ENCODE data around the gene SLMAP. TPM values are rescaled to one million over a fixed set of nuclear protein-coding genes. Genes with fewer than 3 reads are reported as not detected.
"Not testable (repeated sequence)": the region's sequence is repeated elsewhere in the genome, so short reads cannot be mapped to it uniquely, and the experiment has no call there.

Gene SLMAP
- total RNA-seq, 1 experiment from 2014 or later, result 27.8 TPM

DNA sequence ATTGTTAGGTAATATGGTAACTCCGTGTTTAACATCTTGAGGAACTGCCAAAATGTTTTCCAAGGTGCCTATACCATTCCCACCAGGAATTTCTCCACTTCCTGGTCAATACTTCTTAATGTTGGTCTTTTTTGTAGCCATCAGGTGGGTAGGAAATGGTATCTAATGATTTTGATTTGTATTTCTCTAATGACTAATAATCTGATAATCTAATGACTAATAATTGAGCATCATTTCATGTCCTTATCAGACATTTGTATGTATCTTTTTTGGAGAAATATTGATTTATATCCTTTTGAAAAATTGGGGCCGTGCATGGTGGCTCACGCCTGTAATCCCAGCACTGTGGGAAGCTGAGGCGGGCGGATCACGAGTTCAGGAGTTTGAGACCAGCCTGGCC is 38.8 kb downstream of the SLMAP start:
- Histone ChIP-seq H3K4me3 (no peak overlapping the region), H3K4me1 (no peaks in the 10 kb centered on the region), H3K36me3 (no peaks in the 10 kb centered on the region), H3K27ac (no peak overlapping the region), H3K27me3 (no peaks in the 10 kb centered on the region), H3K9me3 (replicated peaks) (no peaks in the 10 kb centered on the region)
- no peak for DNase-seq

DNA sequence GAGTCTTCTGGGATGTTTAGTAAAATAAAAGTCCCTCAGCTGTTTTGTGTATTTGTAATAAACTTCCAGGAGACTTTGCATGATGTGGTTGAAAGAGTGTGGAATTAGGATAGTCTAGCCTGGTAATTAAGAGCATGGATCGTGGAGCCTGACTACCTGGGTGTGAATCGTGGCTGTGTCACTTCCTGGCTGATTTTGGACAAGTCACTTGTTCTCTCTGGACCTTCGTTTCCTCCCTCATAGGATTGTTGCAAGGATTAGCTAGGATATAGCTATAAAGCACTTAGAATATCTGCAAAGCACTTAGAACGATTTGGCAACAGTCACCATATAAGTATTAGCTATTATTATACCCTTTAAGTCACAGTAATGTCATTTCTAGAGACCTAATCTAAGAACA is 40.2 kb downstream of the SLMAP start:
- Histone ChIP-seq H3K4me3 (no peak overlapping the region), H3K4me1 (no peaks in the 10 kb centered on the region), H3K9me3 (replicated peaks) (no peaks in the 10 kb centered on the region), H3K36me3 (no peaks in the 10 kb centered on the region), H3K27me3 (no peaks in the 10 kb centered on the region), H3K27ac (no peak overlapping the region)
- DNase-seq, result no peak

DNA sequence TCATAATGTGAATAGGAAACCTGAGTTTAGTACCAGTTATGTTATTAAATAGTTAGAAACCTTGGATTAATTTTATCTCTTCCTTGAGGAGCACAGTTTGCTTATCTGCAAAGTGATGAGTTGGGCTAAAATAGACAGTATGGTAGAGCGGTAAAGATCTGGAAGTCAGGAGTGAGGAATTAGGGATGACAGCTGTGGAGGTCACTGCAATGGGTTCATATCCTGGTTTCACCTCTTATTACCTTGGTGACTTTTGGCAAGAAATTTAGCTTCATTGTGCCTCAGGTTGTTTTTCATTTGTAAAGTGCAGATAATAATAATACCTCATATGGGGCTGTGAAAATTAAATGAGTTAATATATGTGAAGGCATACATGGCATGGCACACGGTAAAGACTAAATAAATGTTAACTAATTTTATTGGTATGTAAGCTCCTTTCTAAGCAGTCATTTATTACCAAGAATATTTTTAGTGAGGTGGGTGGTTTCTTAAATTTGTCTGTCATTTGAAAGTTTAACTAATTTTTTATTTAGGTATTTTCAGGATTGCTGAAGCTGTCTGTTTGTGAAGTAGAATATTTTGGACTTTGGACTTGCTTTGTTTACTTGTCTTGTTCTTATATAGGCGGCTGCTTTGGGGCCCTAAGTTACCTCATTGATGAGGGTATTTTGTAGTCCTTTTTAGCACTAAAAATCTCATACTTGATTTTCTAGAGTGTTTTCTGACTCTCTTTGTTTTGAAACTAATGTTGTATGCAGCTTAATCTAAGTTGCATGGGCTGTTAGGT is 41.8 kb downstream of the SLMAP start:
- H3K36me3 ChIP-seq, result no peaks in the 10 kb centered on the region
- H3K27me3 ChIP-seq, result no peaks in the 10 kb centered on the region
- no peak for DNase-seq
- H3K4me1 ChIP-seq, result peaks cover 1% of the 10 kb centered on the region; the same call in 1 of the 2 replicates
- no peak overlapping the region for H3K4me3 ChIP-seq
- H3K9me3 ChIP-seq (replicated peaks), result no peaks in the 10 kb centered on the region
- no peak overlapping the region for H3K27ac ChIP-seq

DNA sequence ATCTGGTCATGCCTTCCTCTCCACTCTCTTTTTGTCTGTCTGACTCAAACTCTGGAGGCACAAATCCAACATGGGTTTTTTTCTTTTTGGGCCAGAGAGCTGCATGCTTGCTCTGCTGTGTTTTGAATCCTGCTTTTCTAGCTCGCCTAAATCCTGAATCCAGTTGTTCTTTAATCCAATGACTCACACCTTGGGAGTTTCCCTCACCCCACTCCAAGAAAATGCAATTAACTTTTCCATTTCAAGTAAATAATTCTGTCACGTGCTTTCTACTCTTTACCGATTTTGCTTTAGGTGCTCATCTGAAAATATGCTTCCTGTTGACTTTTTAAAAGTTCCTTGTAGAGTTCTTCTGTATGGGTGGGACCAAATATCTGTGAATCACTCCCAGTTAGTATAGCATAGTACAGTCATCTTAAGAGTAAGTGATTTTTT is 47.6 kb downstream of the SLMAP start:
- Histone ChIP-seq H3K9me3 (replicated peaks) (no peaks in the 10 kb centered on the region), H3K4me1 (peaks cover 6% of the 10 kb centered on the region; the same call in 1 of the 2 replicates), H3K4me3 (no peak overlapping the region), H3K27ac (no peak overlapping the region), H3K27me3 (no peaks in the 10 kb centered on the region), H3K36me3 (no peaks in the 10 kb centered on the region)
- DNase-seq, result peak; percentile 17 to 56

DNA sequence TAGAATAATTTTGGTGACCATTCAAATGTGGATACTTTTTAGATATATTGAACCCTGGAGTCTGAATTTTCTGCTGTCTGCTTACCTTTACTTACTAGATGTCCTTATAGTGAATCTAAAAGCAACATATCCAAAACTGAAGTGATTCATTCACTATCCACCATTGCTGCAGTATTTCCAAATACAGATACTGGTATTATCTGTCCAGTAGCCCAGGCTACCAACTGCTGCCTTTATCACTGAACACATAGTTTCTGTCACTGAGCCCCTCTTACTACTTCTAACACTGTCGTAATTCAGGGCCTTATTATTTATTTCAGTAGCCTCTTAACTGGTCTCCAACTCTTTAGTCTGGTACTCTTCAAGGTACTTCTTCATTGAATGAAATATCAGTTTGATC is 49.2 kb downstream of the SLMAP start:
- H3K9me3 ChIP-seq (replicated peaks), result no peaks in the 10 kb centered on the region
- no peak for DNase-seq
- peaks cover 6% of the 10 kb centered on the region; the same call in 1 of the 2 replicates for H3K4me1 ChIP-seq
- H3K36me3 ChIP-seq, result no peaks in the 10 kb centered on the region
- H3K27ac ChIP-seq, result no peak overlapping the region
- H3K4me3 ChIP-seq, result no peak overlapping the region
- H3K27me3 ChIP-seq, result no peaks in the 10 kb centered on the region

DNA sequence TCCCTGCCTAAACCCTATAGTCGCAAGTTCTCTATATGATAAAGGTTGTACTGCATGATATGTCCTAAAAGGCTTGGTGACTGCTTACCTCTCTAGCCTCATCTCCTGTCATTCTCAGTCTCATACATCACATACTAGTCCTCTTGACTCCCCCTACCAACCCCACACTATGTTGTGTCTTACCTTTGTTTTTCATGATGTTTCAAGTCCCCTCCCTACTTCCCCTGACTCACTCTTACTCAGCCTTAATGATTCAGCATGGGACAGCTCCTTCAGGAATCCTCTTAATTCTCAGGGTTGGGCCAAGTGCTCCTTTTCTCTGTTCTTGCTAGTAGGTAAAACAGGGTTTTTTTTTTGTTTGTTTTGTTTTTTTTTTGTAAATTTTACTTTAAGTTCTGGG is 49.6 kb downstream of the SLMAP start:
- H3K36me3 ChIP-seq, result no peaks in the 10 kb centered on the region
- peaks cover 6% of the 10 kb centered on the region; the same call in 1 of the 2 replicates for H3K4me1 ChIP-seq
- H3K27me3 ChIP-seq, result no peaks in the 10 kb centered on the region
- no peaks in the 10 kb centered on the region for H3K9me3 ChIP-seq (replicated peaks)
- no peak overlapping the region for H3K4me3 ChIP-seq
- DNase-seq, result no peak
- no peak overlapping the region for H3K27ac ChIP-seq

DNA sequence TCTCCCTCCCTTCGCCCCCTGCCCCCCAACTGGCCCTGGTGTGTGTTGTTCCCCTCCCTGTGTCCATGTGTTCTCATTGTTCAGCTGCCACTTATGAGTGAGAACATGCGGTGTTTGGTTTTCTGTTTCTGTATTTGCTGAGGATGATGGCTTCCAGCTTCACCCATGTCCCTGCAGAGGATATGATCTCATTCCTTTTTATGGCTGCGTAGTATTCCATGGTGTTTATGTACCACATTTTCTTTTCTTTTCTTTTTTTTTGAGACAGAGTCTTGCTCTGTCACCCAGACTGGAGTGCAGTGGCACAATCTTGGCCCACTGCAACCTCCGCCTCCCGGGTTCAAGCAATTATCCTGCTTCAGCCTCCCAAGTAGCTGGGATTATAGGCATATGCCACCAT is 50.1 kb downstream of the SLMAP start:
- not testable (repeated sequence) for H3K4me1 ChIP-seq; H3K9me3 ChIP-seq (replicated peaks); H3K4me3 ChIP-seq; DNase-seq; H3K36me3 ChIP-seq; H3K27me3 ChIP-seq; H3K27ac ChIP-seq

DNA sequence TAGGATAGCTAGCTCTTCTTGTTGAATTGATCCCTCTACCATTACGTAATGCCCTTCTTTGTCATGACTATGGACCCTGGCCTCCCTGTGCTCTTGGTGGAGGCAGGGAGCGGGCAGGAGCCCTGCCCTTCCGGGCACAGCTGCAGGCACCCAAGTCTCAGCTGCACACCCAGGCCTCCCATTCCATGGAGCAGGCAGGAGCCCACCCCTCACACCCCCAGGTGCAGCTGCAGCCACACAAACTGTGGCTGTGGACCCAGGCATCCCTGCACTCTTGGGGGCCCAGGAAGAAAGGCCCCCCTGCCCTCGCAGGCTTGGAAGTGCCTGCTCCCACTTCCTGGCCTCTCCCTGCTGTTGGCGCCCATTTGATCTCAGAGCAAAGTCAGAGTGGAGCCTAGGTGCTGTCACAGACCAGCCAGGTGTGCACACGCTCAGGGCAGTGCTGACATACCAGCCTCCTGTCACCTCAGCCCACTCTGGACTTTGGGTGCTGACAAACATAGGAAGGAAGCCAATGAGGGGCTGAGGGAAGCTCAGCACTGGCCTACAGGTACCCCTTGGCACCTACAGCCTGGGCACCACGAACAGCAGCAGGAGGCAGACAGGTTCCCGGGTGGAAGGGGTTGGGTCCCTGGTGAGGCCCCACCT is 53.0 kb downstream of the SLMAP start:
- no peaks in the 10 kb centered on the region for H3K4me1 ChIP-seq
- H3K9me3 ChIP-seq (replicated peaks), result no peaks in the 10 kb centered on the region

DNA sequence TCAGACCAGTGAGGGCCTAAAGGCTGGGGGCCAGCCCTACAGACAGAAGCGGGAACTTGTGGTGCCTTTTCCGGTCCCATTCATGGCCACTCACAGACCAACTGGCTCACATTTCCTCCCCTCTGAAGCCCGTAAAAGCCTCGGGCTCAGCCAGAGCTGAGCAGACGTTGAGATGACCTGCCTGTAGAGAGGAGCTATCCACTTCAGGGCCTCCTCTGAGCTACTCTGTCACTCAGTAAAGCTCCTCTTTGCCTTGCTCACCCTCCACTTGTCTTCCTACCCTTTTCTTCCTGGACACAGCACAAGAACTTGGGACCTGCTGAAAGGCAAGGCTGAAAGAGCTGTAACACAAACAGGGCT is 53.5 kb downstream of the SLMAP start:
- no peaks in the 10 kb centered on the region for H3K36me3 ChIP-seq
- H3K4me1 ChIP-seq, result no peaks in the 10 kb centered on the region
- H3K9me3 ChIP-seq (replicated peaks), result no peaks in the 10 kb centered on the region
- H3K4me3 ChIP-seq, result no peak overlapping the region
- no peak overlapping the region for H3K27ac ChIP-seq
- H3K27me3 ChIP-seq, result no peaks in the 10 kb centered on the region
- DNase-seq, result no peak

More for the DNA sequence above, 53.0 kb downstream of the SLMAP start:
- Histone ChIP-seq H3K36me3 (no peaks in the 10 kb centered on the region), H3K27ac (no peak overlapping the region), H3K4me3 (no peak overlapping the region), H3K27me3 (no peaks in the 10 kb centered on the region)
- DNase-seq, result no peak

DNA sequence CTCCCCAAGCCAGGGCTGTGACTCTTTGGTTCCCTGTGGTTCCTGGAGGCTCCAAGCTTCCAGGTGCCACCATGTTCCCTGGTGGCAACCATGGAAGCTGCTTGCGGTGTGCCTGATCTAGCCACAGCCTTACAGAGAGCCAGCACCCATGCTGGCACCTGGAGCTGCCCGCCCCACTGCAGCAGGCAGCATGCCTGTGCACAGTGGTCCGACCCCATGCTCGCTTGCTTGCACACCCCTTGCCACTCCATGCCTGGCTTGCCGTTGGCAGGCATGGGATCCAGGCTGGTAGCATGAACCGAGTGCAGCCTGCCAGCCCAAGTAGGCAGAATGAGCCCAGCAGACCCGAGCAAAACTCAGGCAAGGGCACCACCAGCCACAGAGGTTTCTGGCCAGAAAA is 53.9 kb downstream of the SLMAP start:
- Histone ChIP-seq H3K9me3 (replicated peaks) (no peaks in the 10 kb centered on the region), H3K27ac (no peak overlapping the region), H3K4me3 (no peak overlapping the region), H3K4me1 (no peaks in the 10 kb centered on the region), H3K36me3 (no peaks in the 10 kb centered on the region), H3K27me3 (no peaks in the 10 kb centered on the region)
- DNase-seq, result no peak

DNA sequence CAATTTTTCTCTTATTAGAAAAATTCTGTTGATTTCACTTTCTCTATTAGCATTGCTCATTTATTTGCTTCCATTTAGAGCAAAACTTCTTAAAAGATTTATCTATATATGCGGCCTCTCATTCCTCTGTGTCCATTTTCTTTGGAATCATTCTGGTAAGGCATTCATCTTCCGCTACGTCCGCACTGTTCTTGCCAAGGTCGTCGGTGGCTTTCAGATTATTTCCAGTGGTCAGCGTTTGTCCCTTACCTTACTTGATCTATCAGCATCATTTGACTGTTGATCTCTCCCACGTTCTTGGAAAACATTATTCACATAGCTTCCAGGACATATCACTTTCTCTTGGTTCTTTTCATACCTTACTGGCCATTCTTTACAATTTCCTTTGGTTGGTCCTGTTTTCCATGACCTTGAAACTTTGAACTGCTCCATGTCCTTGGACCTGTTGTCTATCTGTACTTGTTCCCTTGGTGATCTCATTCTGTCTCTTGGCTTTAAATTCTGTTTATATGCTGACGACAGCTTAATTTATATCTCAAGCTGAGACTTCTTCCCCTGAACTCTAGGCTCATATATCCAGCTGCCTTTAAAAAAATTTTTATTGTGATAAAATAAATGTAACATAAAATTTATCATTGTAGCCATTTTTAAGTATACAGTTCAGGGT is 54.5 kb downstream of the SLMAP start:
- Histone ChIP-seq H3K4me1 (no peaks in the 10 kb centered on the region), H3K36me3 (no peaks in the 10 kb centered on the region), H3K9me3 (replicated peaks) (no peaks in the 10 kb centered on the region), H3K27ac (no peak overlapping the region), H3K27me3 (no peaks in the 10 kb centered on the region), H3K4me3 (no peak overlapping the region)
- DNase-seq, result no peak

DNA sequence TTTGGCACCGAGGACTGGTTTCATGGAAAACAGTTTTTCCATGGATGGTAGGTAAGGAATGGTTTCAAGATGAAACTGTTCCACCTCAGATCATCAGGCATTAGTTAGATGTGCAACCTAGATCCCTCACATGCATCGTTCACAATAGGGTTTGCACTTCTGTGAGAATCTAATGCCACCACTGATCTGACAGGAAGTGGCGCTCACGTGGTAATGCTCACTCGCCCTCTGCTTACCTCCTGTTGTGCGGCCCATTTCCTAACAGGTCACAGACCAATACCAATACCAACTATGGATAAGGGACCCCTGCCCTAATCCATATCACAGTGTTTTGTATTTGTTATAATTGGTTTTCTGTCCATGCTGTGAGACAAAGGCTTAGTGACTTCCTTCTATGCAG is 58.9 kb downstream of the SLMAP start:
- DNase-seq, result no peak
- H3K9me3 ChIP-seq (replicated peaks), result no peaks in the 10 kb centered on the region
- no peaks in the 10 kb centered on the region for H3K27me3 ChIP-seq
- H3K4me1 ChIP-seq, result no peaks in the 10 kb centered on the region
- no peak overlapping the region for H3K4me3 ChIP-seq
- H3K27ac ChIP-seq, result no peak overlapping the region
- no peaks in the 10 kb centered on the region for H3K36me3 ChIP-seq

DNA sequence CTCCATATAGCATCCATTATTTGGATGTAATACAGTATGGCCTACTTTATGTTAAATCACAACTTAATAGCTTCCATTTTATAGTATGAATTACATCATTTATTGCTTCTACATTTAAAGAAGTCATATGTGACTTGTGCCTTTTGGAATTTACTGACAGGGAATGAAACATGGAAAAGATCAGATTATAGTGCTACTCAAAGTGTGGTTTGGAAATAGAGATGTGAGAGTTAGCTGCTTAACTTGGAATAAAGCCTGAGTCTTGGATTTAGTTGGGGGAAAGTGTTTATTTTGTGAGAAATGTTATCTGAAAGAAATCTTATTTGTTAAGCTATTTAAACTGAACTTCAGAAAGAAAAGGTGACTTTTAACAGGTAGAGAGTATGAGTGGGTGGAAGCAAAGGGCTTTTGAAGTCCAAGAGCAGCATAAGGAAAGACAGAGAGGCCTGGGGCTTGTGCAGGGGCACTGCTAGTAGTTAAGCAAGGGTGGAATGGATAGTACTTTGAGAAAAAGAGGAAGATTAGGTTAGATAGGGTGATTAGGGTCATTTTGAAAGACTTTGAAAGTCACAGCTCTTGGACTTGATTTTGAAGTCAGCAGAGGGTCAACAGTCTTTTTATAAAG is 60.5 kb downstream of the SLMAP start:
- H3K4me1 ChIP-seq, result no peaks in the 10 kb centered on the region
- no peak overlapping the region for H3K4me3 ChIP-seq
- no peaks in the 10 kb centered on the region for H3K9me3 ChIP-seq (replicated peaks)
- no peak overlapping the region for H3K27ac ChIP-seq
- H3K27me3 ChIP-seq, result no peaks in the 10 kb centered on the region
- no peak for DNase-seq
- no peaks in the 10 kb centered on the region for H3K36me3 ChIP-seq

DNA sequence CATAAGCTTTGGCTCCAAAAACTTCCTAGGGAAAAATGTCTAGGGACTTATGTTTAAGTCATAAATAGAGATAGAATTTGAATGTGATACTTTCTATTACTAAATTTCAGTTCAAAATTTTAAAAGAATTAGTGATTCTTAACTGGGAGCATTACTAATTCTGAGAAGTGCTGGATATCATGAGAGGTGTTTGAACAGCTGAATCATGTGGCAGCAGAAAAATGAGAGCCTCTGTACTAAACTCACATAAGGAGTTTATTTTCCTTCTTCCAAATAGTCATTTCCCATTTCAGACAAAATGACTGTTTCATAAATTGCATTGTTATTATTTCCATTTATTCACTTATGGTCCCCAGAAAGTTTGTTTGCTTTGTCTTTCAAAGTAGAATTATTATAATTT is 62.7 kb downstream of the SLMAP start:
- no peaks in the 10 kb centered on the region for H3K27me3 ChIP-seq
- no peaks in the 10 kb centered on the region for H3K9me3 ChIP-seq (replicated peaks)
- DNase-seq, result no peak
- peaks cover under 1% of the 10 kb centered on the region; the same call in 1 of the 2 replicates for H3K4me1 ChIP-seq
- no peak overlapping the region for H3K4me3 ChIP-seq
- H3K27ac ChIP-seq, result no peak overlapping the region
- no peaks in the 10 kb centered on the region for H3K36me3 ChIP-seq

DNA sequence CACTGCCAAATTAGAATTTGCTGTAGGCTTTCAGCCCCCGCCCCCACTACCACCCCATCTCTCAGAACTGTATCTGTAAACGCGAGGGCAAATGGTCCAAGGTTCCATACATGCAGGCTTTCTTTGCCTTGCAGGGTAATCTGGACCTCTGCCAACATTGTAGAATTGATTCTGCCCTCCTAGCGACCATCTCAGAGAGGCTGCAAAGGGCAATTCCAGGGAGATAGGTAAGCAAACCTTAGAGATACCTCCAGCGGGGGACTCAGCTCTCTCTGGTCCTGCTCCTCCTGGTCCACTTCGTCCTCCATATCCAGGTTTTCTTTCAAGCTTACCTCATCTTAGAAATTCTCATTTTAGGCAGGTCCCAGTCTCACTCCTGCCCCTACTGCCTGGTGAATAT is 64.4 kb downstream of the SLMAP start:
- no peaks in the 10 kb centered on the region for H3K27me3 ChIP-seq
- no peak overlapping the region for H3K27ac ChIP-seq
- peaks cover 3% of the 10 kb centered on the region; the same call in 1 of the 2 replicates for H3K4me1 ChIP-seq
- peak in 1 of 2 experiments; percentile 7 for DNase-seq
- H3K36me3 ChIP-seq, result no peaks in the 10 kb centered on the region
- H3K4me3 ChIP-seq, result no peak overlapping the region
- no peaks in the 10 kb centered on the region for H3K9me3 ChIP-seq (replicated peaks)
